H1 (cell line): Measurements from ENCODE around the gene RPS27A. TPM values are rescaled to one million over a fixed set of nuclear protein-coding genes. Genes with fewer than 3 reads are reported as not detected.

ENCODE experiments used
- CTCF ChIA-PET: fragments of 300-600 bp; sonication (Branson Sonifier 250); formaldehyde crosslinking; loops from one replicate; lab custom pipeline; 2021; ENCODE audit not compliant: partially characterized antibody; lab: Charles Lee
- POLR2A ChIA-PET: fragments of 300-600 bp; sonication (Branson Sonifier 250); formaldehyde crosslinking; loops from one replicate; lab custom pipeline; 2021; ENCODE audit warnings: inconsistent platforms; ENCODE audit not compliant: partially characterized antibody; lab: Charles Lee
- DNase-seq, 2 experiments: peaks; one replicate each; pipeline versions ENCODE4 v3.0.0 to v3.0.0-alpha.2; 2010 to 2022; ENCODE audit warnings: low spot score in 2 of 2, low read depth in 1 of 2, mixed read lengths in 1 of 2
- FAIRE-seq: peaks from 2 replicates; lab custom pipeline; 2011; peaks lifted over from hg19 to GRCh38; lab: Jason Lieb, UNC
- H2AFZ ChIP-seq: 2 replicates; pipeline ENCODE4 v1.8.1; 2012; ENCODE audit warnings: low read length, inconsistent platforms
- H2AK5ac ChIP-seq: 2 replicates; pipeline ENCODE4 v1.6.1; 2013; ENCODE audit warnings: low read depth, low read length
- H2BK120ac ChIP-seq: replicated peaks from 2 replicates; pipeline ENCODE3; 2013; ENCODE audit warnings: low read depth, low read length, inconsistent platforms
- H2BK12ac ChIP-seq: 2 replicates; pipeline ENCODE4 v1.6.1; 2013; ENCODE audit warnings: low read depth, low read length
- H2BK15ac ChIP-seq: 2 replicates; pipeline ENCODE4 v1.6.1; 2013; ENCODE audit warnings: low read length
- H2BK20ac ChIP-seq: 2 replicates; pipeline ENCODE4 v1.6.1; 2013; ENCODE audit warnings: low read length
- H2BK5ac ChIP-seq: 2 replicates; pipeline ENCODE4 v1.6.1; 2013; ENCODE audit warnings: low read depth, low read length
- H3K14ac ChIP-seq: 2 replicates; pipeline ENCODE4 v1.6.1; 2013; ENCODE audit warnings: inconsistent platforms; ENCODE audit not compliant: insufficient read length
- H3K18ac ChIP-seq: 2 replicates; pipeline ENCODE4 v1.6.1; 2013; ENCODE audit warnings: low read length; ENCODE audit errors: extremely low read depth
- H3K23ac ChIP-seq: 2 replicates; pipeline ENCODE4 v1.6.1; 2013; ENCODE audit warnings: inconsistent platforms; ENCODE audit not compliant: insufficient read length
- H3K23me2 ChIP-seq: 2 replicates; pipeline ENCODE4 v1.6.1; 2013; ENCODE audit warnings: low read depth, low read length
- H3K27ac ChIP-seq: 2 replicates; pipeline ENCODE4 v1.6.1; 2011; ENCODE audit warnings: low read depth, low read length, inconsistent platforms
- H3K27me3 ChIP-seq, 4 experiments: replicated peaks in 1 of 4; 1 replicate in 1 of 4; 2 replicates in 3 of 4; pipeline versions ENCODE4 v1.6.1 to v1.8.1; 2011 to 2013; ENCODE audit warnings: low read length in 3 of 4, mild to moderate bottlenecking in 3 of 4, inconsistent platforms in 2 of 4, mixed read lengths in 2 of 4, moderate library complexity in 1 of 4; ENCODE audit not compliant: control insufficient read depth in 3 of 4, insufficient read depth in 3 of 4; ENCODE audit errors: extremely low read depth in 1 of 4
- H3K36me3 ChIP-seq, 4 experiments: 2 replicates each; pipeline versions ENCODE4 v1.6.1 to v1.8.1; 2011 to 2013; ENCODE audit warnings: mild to moderate bottlenecking in 4 of 4, low read length in 3 of 4, moderate library complexity in 2 of 4, control low read depth in 1 of 4, inconsistent platforms in 1 of 4; ENCODE audit not compliant: insufficient read depth in 4 of 4, control insufficient read depth in 2 of 4
- H3K4ac ChIP-seq: replicated peaks from 2 replicates; pipeline ENCODE3; 2013; ENCODE audit warnings: low read length, low read depth, mixed read lengths, inconsistent platforms; ENCODE audit not compliant: insufficient read length
- H3K4me1 ChIP-seq, 4 experiments: replicated peaks in 1 of 4; 1 replicate in 1 of 4; 2 replicates in 3 of 4; pipeline versions ENCODE4 v1.6.1 to v1.8.1; 2011 to 2013; ENCODE audit warnings: low read length in 3 of 4, inconsistent platforms in 2 of 4, mixed read lengths in 1 of 4; ENCODE audit not compliant: insufficient read depth in 4 of 4, control insufficient read depth in 3 of 4
- H3K4me2 ChIP-seq, 2 experiments: 2 replicates each; pipeline versions ENCODE4 v1.6.1 to v1.8.1; 2011 to 2013; ENCODE audit warnings: low read depth in 2 of 2, low read length in 2 of 2, control low read depth in 1 of 2, inconsistent platforms in 1 of 2, mild to moderate bottlenecking in 1 of 2; ENCODE audit not compliant: insufficient read depth in 1 of 2
- H3K4me3 ChIP-seq, 4 experiments: fragments of 200-600, 300-600 bp in 1 of 4; sonication (generic), shearing (Covaris generic), sonication (Bioruptor Twin) in 1 of 4; 2 replicates each; pipeline versions ENCODE4 v1.5.1 to v1.8.1; 2011 to 2016; ENCODE audit warnings: low read length in 4 of 4, low read depth in 3 of 4, control low read depth in 2 of 4, inconsistent platforms in 2 of 4, mild to moderate bottlenecking in 2 of 4, mixed read lengths in 1 of 4, moderate library complexity in 1 of 4; ENCODE audit not compliant: insufficient read depth in 2 of 4; ENCODE audit errors: extremely low read depth in 1 of 4
- H3K56ac ChIP-seq: replicated peaks from 2 replicates; pipeline ENCODE3; 2013; ENCODE audit warnings: low read depth, mild to moderate bottlenecking, mixed read lengths, low read length, inconsistent platforms; ENCODE audit not compliant: insufficient read length
- H3K79me1 ChIP-seq: 2 replicates; pipeline ENCODE4 v1.6.1; 2013; ENCODE audit warnings: low read depth, low read length, control low read depth
- H3K79me2 ChIP-seq, 2 experiments: 2 replicates each; pipeline versions ENCODE4 v1.6.1 to v1.8.1; 2012 to 2013; ENCODE audit warnings: low read length in 2 of 2, mild to moderate bottlenecking in 2 of 2, inconsistent platforms in 1 of 2; ENCODE audit not compliant: insufficient read depth in 2 of 2, control insufficient read depth in 1 of 2
- H3K9ac ChIP-seq, 4 experiments: replicated peaks in 1 of 4; 1 replicate in 1 of 4; 2 replicates in 3 of 4; pipeline versions ENCODE4 v1.6.1 to v1.8.1; 2011 to 2013; ENCODE audit warnings: low read depth in 3 of 4, low read length in 3 of 4, control low read depth in 2 of 4, mild to moderate bottlenecking in 2 of 4, moderate library complexity in 2 of 4, inconsistent platforms in 1 of 4; ENCODE audit errors: extremely low read depth in 1 of 4
- H3K9me3 ChIP-seq, 2 experiments: 2 replicates each; pipeline versions ENCODE4 v1.6.1 to v1.8.1; 2012 to 2013; ENCODE audit warnings: mild to moderate bottlenecking in 2 of 2, moderate library complexity in 2 of 2, control low read depth in 1 of 2, inconsistent platforms in 1 of 2, low read depth in 1 of 2, low read length in 1 of 2, mixed read lengths in 1 of 2; ENCODE audit not compliant: insufficient read depth in 2 of 2
- H4K20me1 ChIP-seq, 2 experiments: replicated peaks in 1 of 2; 2 replicates each; pipeline versions ENCODE3 to v1.8.1; 2011 to 2013; ENCODE audit warnings: inconsistent platforms in 2 of 2, low read length in 2 of 2, mild to moderate bottlenecking in 1 of 2; ENCODE audit not compliant: insufficient read depth in 2 of 2, control insufficient read depth in 1 of 2
- H4K5ac ChIP-seq: 2 replicates; pipeline ENCODE4 v1.6.1; 2013; ENCODE audit warnings: low read length, low read depth, mixed read lengths, inconsistent platforms; ENCODE audit not compliant: insufficient read length
- H4K8ac ChIP-seq: 2 replicates; pipeline ENCODE4 v1.8.0; 2013; ENCODE audit warnings: mild to moderate bottlenecking, moderate library complexity, low read length, inconsistent platforms; ENCODE audit not compliant: insufficient read depth; ENCODE audit errors: extremely low read depth
- H4K91ac ChIP-seq: replicated peaks from 2 replicates; pipeline ENCODE3; 2013; ENCODE audit warnings: low read length, mixed read lengths, inconsistent platforms; ENCODE audit not compliant: insufficient read length
- POLR2A ChIP-seq, 2 experiments: IDR thresholded peaks; 1 replicate in 1 of 2; 2 replicates in 1 of 2; pipeline ENCODE4 v1.6.1; 2011; ENCODE audit warnings: low read depth in 2 of 2, low read length in 2 of 2, mild to moderate bottlenecking in 2 of 2; ENCODE audit errors: control extremely low read depth in 1 of 2
- WGBS, 2 experiments: shearing (Covaris generic) in 1 of 2; methylation state at CpG; one replicate each; pipeline versions ENCODE4 v1.1.6 to v1.1.7; 2013 to 2015; ENCODE audit warnings: low lambda C conversion rate in 2 of 2, mixed read lengths in 2 of 2, inconsistent platforms in 1 of 2, low coverage in 1 of 2, missing lambda C conversion rate in 1 of 2; ENCODE audit not compliant: insufficient replicate concordance in 2 of 2, insufficient coverage in 1 of 2, insufficient read length in 1 of 2; ENCODE audit errors: extremely low coverage in 1 of 2, missing lambda C conversion rate in 1 of 2; 5-methylcytosine and 5-hydroxymethylcytosine counted together
- polyA plus RNA-seq, 7 experiments: library from polyadenylated mRNA; depleted of rRNA in 3 of 7; stranded (reverse) in 5 of 7; unstranded in 2 of 7; fragments of >200 nt in 5 of 7; fragments of 200-250 nt in 2 of 7; gene quantifications; 1 replicate in 5 of 7; 2 replicates in 1 of 7; 4 replicates in 1 of 7; pipeline versions ENCODE4 v1.2.1 to v1.2.3, GENCODE V29; 2011 to 2013; ENCODE audit warnings: missing spikeins in 2 of 7, mixed read lengths in 2 of 7
- total RNA-seq: library from RNA; stranded (reverse); fragmentation: NEBNext Ultra II Directional; extraction: Animal tissue kit (Norgen Biotek cat#: 25700); gene quantifications from 2 replicates; pipeline ENCODE4 v1.2.1, GENCODE V29; 2021

Gene RPS27A
- total and polyA plus RNA-seq, 2 of the 8 experiments (the other 6 are each of a cell fraction or from before 2014, with no cell fraction given) = 1,431 to 1,682 TPM

GRCh38 chr2:55230551-55230950, 1.9 kb upstream of the RPS27A start:
- Histone ChIP-seq H3K9me3 (no peaks in the 10 kb centered on the region), H2BK20ac (no peak overlapping the region), H3K23ac (no peak overlapping the region), H3K4me3 (no peak overlapping the region), H3K23me2 (peaks cover 6% of the 10 kb centered on the region), H2AK5ac (no peak overlapping the region), H2BK5ac (no peak overlapping the region), H3K4ac (no peak overlapping the region), H3K36me3 (peaks cover 16 to 25% (median 21%) of the 10 kb centered on the region in 4 experiments; a peak in 7 of 8 replicates), H3K27me3 (no peaks in the 10 kb centered on the region), H3K14ac (no peak overlapping the region), H3K79me2 (peaks cover 14 to 38% of the 10 kb centered on the region in 2 experiments), H3K18ac (no peak overlapping the region), H4K91ac (no peak overlapping the region), H4K5ac (no peak overlapping the region), H2BK12ac (no peak overlapping the region), H2BK120ac (no peak overlapping the region), H3K79me1 (peaks cover 8% of the 10 kb centered on the region), H2BK15ac (no peak overlapping the region), H3K4me2 (no peak overlapping the region), H3K9ac (no peak overlapping the region), H3K56ac (no peak overlapping the region), H2AFZ (no peak overlapping the region), H3K27ac (no peak overlapping the region), H4K8ac (no peak overlapping the region), H3K4me1 (peaks cover under 1 to 6% (median 3%) of the 10 kb centered on the region in 4 experiments), H4K20me1 (peaks cover 0 to 6% of the 10 kb centered on the region in 2 experiments)
- ChIA-PET CTCF (interaction anchor here (0.7 kb wide), 1 partner anchor 59 kb away, joined by 3 read pairs; no protein-coding TSS in a partner anchor), POLR2A (interaction anchor here (0.6 kb wide), 1 partner anchor 140 kb away, joined by 3 read pairs; no protein-coding TSS in a partner anchor)
- FAIRE-seq = no peak
- WGBS, 2 experiments = 100% methylated on average over 3 of the region's 3 CpGs; no CpG with 5 or more reads in 1 of the 2 experiments
- DNase-seq = no peak
- TF ChIP-seq POLR2A (IDR thresholded peaks at IDR 0.05; ENCODE audit: control extremely low read depth in 1 of 2, low read depth in 2 of 2, low read length in 2 of 2) = no peak
